Measurements from ENCODE around the gene CMC4. TPM values are rescaled to one million over a fixed set of nuclear protein-coding genes. Genes with fewer than 3 reads are reported as not detected.

Gene CMC4
- total RNA-seq: 1 to 10 TPM; 3.1 to 6.0 (median 5.1) TPM
- polyA plus RNA-seq: 10 to 100 TPM; 22.1 to 22.9 TPM
- not detected for total RNA-seq

GRCh38 chrX:155070975-155071693, at the start of gene CMC4, which contains the start of the genes BRCC3 and MTCP1:
Gene CMC4, minus strand, starts transcription at chrX:155071136. Its CDS starts 7,113 bp downstream, at chrX:155064023.
Gene BRCC3, plus strand, starts transcription at chrX:155071508. Its CDS starts 20 bp downstream, at chrX:155071528.
Gene MTCP1, minus strand, starts transcription at chrX:155071136. Its CDS starts 5,126 bp downstream, at chrX:155066010.
- H3K36me3 Mint-ChIP-seq: peaks cover 0 to 21% (median 4%) of the 10 kb centered on the region in 5 donors
- no peaks in the 10 kb centered on the region for H3K9me3 ChIP-seq (ENCODE audit: control insufficient read depth in 2 of 3, low read length in 3 of 3)
- peak within 1 kb of the TSS; percentile 76 for H3K4me3 ChIP-seq (ENCODE audit: low read length)
- no peaks in the 10 kb centered on the region for H3K27me3 Mint-ChIP-seq
- H3K9me3 Mint-ChIP-seq: no peaks in the 10 kb centered on the region
- POLR2A ChIA-PET: interaction anchor here (0.6 to 1.1 kb wide), 5 partner anchors 13 to 193 kb away, joined by 3 to 4 read pairs (median 3); partner anchors contain the start of genes FUNDC2 and RAB39B
- peak; percentile 90 for ATAC-seq
- peak; percentile 62 to 77 (median 74) for DNase-seq
- H3K27ac ChIP-seq (ENCODE audit: low read depth, low read length): peak within 1 kb of the TSS; percentile 82
- H3K36me3 ChIP-seq (ENCODE audit: control insufficient read depth in 2 of 3, insufficient read depth in 3 of 3, low read length in 3 of 3): peaks cover 0 to 6% (median 0%) of the 10 kb centered on the region in 3 experiments
- intact Hi-C loops (cut with micrococcal nuclease): loop anchor here (1.0 to 5.0 kb wide), 7 partner anchors 14 to 810 kb away; partner anchors contain the start of genes FUNDC2 (in 1 of the 2), RAB39B (in 1 of the 2), VAMP7 (in 1 of the 2) and VBP1 (in 1 of the 2)
- no peaks in the 10 kb centered on the region for H3K27me3 ChIP-seq (ENCODE audit: control insufficient read depth in 2 of 2, insufficient read depth in 2 of 2, low read length in 2 of 2)
- peaks cover 6 to 12% of the 10 kb centered on the region in 2 donors for H3K4me1 ChIP-seq (ENCODE audit: control insufficient read depth in 2 of 2, insufficient read depth in 2 of 2, low read length in 2 of 2)
- CTCF ChIA-PET: interaction anchor here (0.6 kb wide), 1 partner anchor 230 kb away, joined by 3 read pairs; no protein-coding TSS in a partner anchor
- H3K4me3 Mint-ChIP-seq: peak within 1 kb of the TSS; percentile 81 to 94 (median 89)
- H3K27ac Mint-ChIP-seq: peak within 1 kb of the TSS; percentile 83 to 96 (median 94)
- peaks cover 30 to 62% (median 54%) of the 10 kb centered on the region in 7 donors for H3K4me1 Mint-ChIP-seq

- H3K4me1 ChIP-seq (ENCODE audit: control insufficient read depth in 2 of 2, insufficient read depth in 2 of 2, low read length in 2 of 2): no peaks in the 10 kb centered on the region
- no peaks in the 10 kb centered on the region for H3K9me3 Mint-ChIP-seq
- H3K27ac ChIP-seq (ENCODE audit: low read depth, low read length): no peak overlapping the region
- no peaks in the 10 kb centered on the region for H3K27me3 ChIP-seq (ENCODE audit: control insufficient read depth in 2 of 2, insufficient read depth in 2 of 2, low read length in 2 of 2)
- H3K4me3 ChIP-seq (ENCODE audit: low read length): no peak overlapping the region
- H3K4me3 Mint-ChIP-seq: no peak overlapping the region
- no peaks in the 10 kb centered on the region for H3K9me3 ChIP-seq (ENCODE audit: control insufficient read depth in 2 of 3, low read length in 3 of 3)
- ChIA-PET POLR2A (no interaction called here), CTCF (no interaction called here)
- H3K36me3 Mint-ChIP-seq: peaks cover 0 to 41% (median 29%) of the 10 kb centered on the region in 5 donors
- H3K36me3 ChIP-seq (ENCODE audit: control insufficient read depth in 2 of 3, insufficient read depth in 3 of 3, low read length in 3 of 3): peaks cover 0 to 5% (median 4%) of the 10 kb centered on the region in 3 experiments
- intact Hi-C loops (cut with micrococcal nuclease): no loop called here
- DNase-seq: no peak
- no peak for ATAC-seq
- no peaks in the 10 kb centered on the region for H3K27me3 Mint-ChIP-seq
- no peaks in the 10 kb centered on the region for H3K4me1 Mint-ChIP-seq
- no peak overlapping the region for H3K27ac Mint-ChIP-seq
Measured at GRCh38 chrX:155115174-155115819, 44.4 kb upstream of the CMC4 start.

GRCh38 chrX:155113097-155113496, 42.2 kb upstream of the CMC4 start:
- CTCF ChIA-PET: no interaction called here

GRCh38 chrX:155112171-155112570, 41.2 kb upstream of the CMC4 start:
- Mint-ChIP-seq H3K27ac (no peak overlapping the region), H3K4me3 (no peak overlapping the region), H3K27me3 (no peaks in the 10 kb centered on the region), H3K36me3 (peaks cover 0 to 39% (median 21%) of the 10 kb centered on the region in 5 donors), H3K9me3 (no peaks in the 10 kb centered on the region), H3K4me1 (no peaks in the 10 kb centered on the region)
- DNase-seq (no peak), ATAC-seq (no peak)
- Histone ChIP-seq H3K36me3 (ENCODE audit: control insufficient read depth in 2 of 3, insufficient read depth in 3 of 3, low read length in 3 of 3) (peaks cover 0 to 3% (median 0%) of the 10 kb centered on the region in 3 experiments), H3K4me3 (ENCODE audit: low read length) (no peak overlapping the region), H3K27ac (ENCODE audit: low read depth, low read length) (no peak overlapping the region), H3K4me1 (ENCODE audit: control insufficient read depth in 2 of 2, insufficient read depth in 2 of 2, low read length in 2 of 2) (no peaks in the 10 kb centered on the region), H3K9me3 (ENCODE audit: control insufficient read depth in 2 of 3, low read length in 3 of 3) (no peaks in the 10 kb centered on the region), H3K27me3 (ENCODE audit: control insufficient read depth in 2 of 2, insufficient read depth in 2 of 2, low read length in 2 of 2) (no peaks in the 10 kb centered on the region)
- intact Hi-C loops (cut with micrococcal nuclease): no loop called here
- CTCF ChIA-PET: no interaction called here
- POLR2A ChIA-PET: no interaction called here

More at GRCh38 chrX:155113097-155113496, 42.2 kb upstream of the CMC4 start:
- Mint-ChIP-seq H3K4me1 (no peaks in the 10 kb centered on the region), H3K36me3 (peaks cover 0 to 34% (median 19%) of the 10 kb centered on the region in 5 donors), H3K27ac (no peak overlapping the region), H3K9me3 (no peaks in the 10 kb centered on the region), H3K27me3 (no peaks in the 10 kb centered on the region), H3K4me3 (no peak overlapping the region)
- POLR2A ChIA-PET: no interaction called here
- DNase-seq: no peak
- no peaks in the 10 kb centered on the region for H3K27me3 ChIP-seq (ENCODE audit: control insufficient read depth in 2 of 2, insufficient read depth in 2 of 2, low read length in 2 of 2)
- H3K4me3 ChIP-seq (ENCODE audit: low read length): no peak overlapping the region
- intact Hi-C loops (cut with micrococcal nuclease): no loop called here
- H3K27ac ChIP-seq (ENCODE audit: low read depth, low read length): no peak overlapping the region
- no peaks in the 10 kb centered on the region for H3K9me3 ChIP-seq (ENCODE audit: control insufficient read depth in 2 of 3, low read length in 3 of 3)
- H3K36me3 ChIP-seq (ENCODE audit: control insufficient read depth in 2 of 3, insufficient read depth in 3 of 3, low read length in 3 of 3): peaks cover 0 to 3% (median 0%) of the 10 kb centered on the region in 3 experiments
- no peak for ATAC-seq
- no peaks in the 10 kb centered on the region for H3K4me1 ChIP-seq (ENCODE audit: control insufficient read depth in 2 of 2, insufficient read depth in 2 of 2, low read length in 2 of 2)

- H3K36me3 ChIP-seq (ENCODE audit: control insufficient read depth in 2 of 3, insufficient read depth in 3 of 3, low read length in 3 of 3): no peaks in the 10 kb centered on the region
- H3K27me3 Mint-ChIP-seq: no peaks in the 10 kb centered on the region
Measured at GRCh38 chrX:155108427-155108826, 37.5 kb upstream of the CMC4 start.

GRCh38 chrX:155105919-155106318, 35.0 kb upstream of the CMC4 start:
- H3K36me3 ChIP-seq (ENCODE audit: control insufficient read depth in 2 of 3, insufficient read depth in 3 of 3, low read length in 3 of 3): no peaks in the 10 kb centered on the region
- CTCF ChIA-PET: no interaction called here
- H3K4me3 Mint-ChIP-seq: no peak overlapping the region
- no peaks in the 10 kb centered on the region for H3K9me3 Mint-ChIP-seq
- no peak overlapping the region for H3K4me3 ChIP-seq (ENCODE audit: low read length)
- peaks cover 0 to 19% (median 13%) of the 10 kb centered on the region in 5 donors for H3K36me3 Mint-ChIP-seq
- H3K27me3 ChIP-seq (ENCODE audit: control insufficient read depth in 2 of 2, insufficient read depth in 2 of 2, low read length in 2 of 2): no peaks in the 10 kb centered on the region
- H3K27me3 Mint-ChIP-seq: no peaks in the 10 kb centered on the region
- H3K4me1 Mint-ChIP-seq: peaks cover 0 to 8% (median 3%) of the 10 kb centered on the region in 7 donors
- H3K4me1 ChIP-seq (ENCODE audit: control insufficient read depth in 2 of 2, insufficient read depth in 2 of 2, low read length in 2 of 2): no peaks in the 10 kb centered on the region
- no peaks in the 10 kb centered on the region for H3K9me3 ChIP-seq (ENCODE audit: control insufficient read depth in 2 of 3, low read length in 3 of 3)
- DNase-seq (no peak), ATAC-seq (no peak)
- no peak overlapping the region for H3K27ac Mint-ChIP-seq
- no peak overlapping the region for H3K27ac ChIP-seq (ENCODE audit: low read depth, low read length)
- POLR2A ChIA-PET: no interaction called here
- intact Hi-C loops (cut with micrococcal nuclease): loop anchor here in 1 of 2 donors (10.0 kb wide), 1 partner anchor 69 kb away; no protein-coding TSS in a partner anchor

More at GRCh38 chrX:155108427-155108826, 37.5 kb upstream of the CMC4 start:
- CTCF ChIA-PET: no interaction called here
- H3K9me3 ChIP-seq (ENCODE audit: control insufficient read depth in 2 of 3, low read length in 3 of 3): no peaks in the 10 kb centered on the region
- H3K27me3 ChIP-seq (ENCODE audit: control insufficient read depth in 2 of 2, insufficient read depth in 2 of 2, low read length in 2 of 2): no peaks in the 10 kb centered on the region
- no peak overlapping the region for H3K27ac ChIP-seq (ENCODE audit: low read depth, low read length)
- POLR2A ChIA-PET: no interaction called here
- Mint-ChIP-seq H3K36me3 (peaks cover 0 to 28% (median 17%) of the 10 kb centered on the region in 5 donors), H3K4me1 (peaks cover 0 to 3% (median 0%) of the 10 kb centered on the region in 7 donors), H3K9me3 (no peaks in the 10 kb centered on the region), H3K4me3 (no peak overlapping the region), H3K27ac (no peak overlapping the region)
- H3K4me3 ChIP-seq (ENCODE audit: low read length): no peak overlapping the region
- no peaks in the 10 kb centered on the region for H3K4me1 ChIP-seq (ENCODE audit: control insufficient read depth in 2 of 2, insufficient read depth in 2 of 2, low read length in 2 of 2)
- intact Hi-C loops (cut with micrococcal nuclease): loop anchor here in 1 of 2 donors (10.0 kb wide), 1 partner anchor 66 kb away; no protein-coding TSS in a partner anchor
- no peak for DNase-seq
- ATAC-seq: no peak
